Measurements from ENCODE around the gene RAD51B. TPM values are rescaled to one million over a fixed set of nuclear protein-coding genes. Genes with fewer than 3 reads are reported as not detected.

RAD51B gene
- total RNA-seq, 4 donors from 2014 or later = 12.6 to 26.4 (median 16.7) TPM

GRCh38 chr14:68401317-68401716 lies 581.7 kb downstream of the RAD51B start:
- Histone ChIP-seq H3K9me3 (no peaks in the 10 kb centered on the region), H3K4me3 (no peak overlapping the region), H3K27me3 (no peaks in the 10 kb centered on the region), H3K4me1 (peaks cover 0 to 72% (median 31%) of the 10 kb centered on the region in 4 donors), H3K27ac (no peak overlapping the region), H3K36me3 (no peaks in the 10 kb centered on the region)
- no peak for TF ChIP-seq EP300 (IDR thresholded peaks at IDR 0.05)
- no peak for TF ChIP-seq POLR2A (IDR thresholded peaks at IDR 0.05)
- TF ChIP-seq CTCF (IDR thresholded peaks at IDR 0.05) = no peak
- DNase-seq (ENCODE audit: low spot score in 2 of 2) = no peak
- 85 to 88% methylated on average over 3 of the region's 3 CpGs for whole genome bisulfite sequencing, 2 donors

GRCh38 chr14:68401855-68402254 lies 582.3 kb downstream of the RAD51B start:
- WGBS, 2 donors = 80 to 81% methylated on average over 4 of the region's 4 CpGs
- no peak for DNase-seq (ENCODE audit: low spot score in 2 of 2)
- no peaks in the 10 kb centered on the region for H3K9me3 ChIP-seq
- no peak overlapping the region for H3K27ac ChIP-seq
- TF ChIP-seq EP300 (IDR thresholded peaks at IDR 0.05) (no peak), POLR2A (IDR thresholded peaks at IDR 0.05) (no peak), CTCF (IDR thresholded peaks at IDR 0.05) (no peak)
- H3K36me3 ChIP-seq = no peaks in the 10 kb centered on the region
- H3K4me1 ChIP-seq = peaks cover 0 to 66% (median 31%) of the 10 kb centered on the region in 4 donors
- H3K27me3 ChIP-seq = no peaks in the 10 kb centered on the region
- H3K4me3 ChIP-seq = no peak overlapping the region

DNA sequence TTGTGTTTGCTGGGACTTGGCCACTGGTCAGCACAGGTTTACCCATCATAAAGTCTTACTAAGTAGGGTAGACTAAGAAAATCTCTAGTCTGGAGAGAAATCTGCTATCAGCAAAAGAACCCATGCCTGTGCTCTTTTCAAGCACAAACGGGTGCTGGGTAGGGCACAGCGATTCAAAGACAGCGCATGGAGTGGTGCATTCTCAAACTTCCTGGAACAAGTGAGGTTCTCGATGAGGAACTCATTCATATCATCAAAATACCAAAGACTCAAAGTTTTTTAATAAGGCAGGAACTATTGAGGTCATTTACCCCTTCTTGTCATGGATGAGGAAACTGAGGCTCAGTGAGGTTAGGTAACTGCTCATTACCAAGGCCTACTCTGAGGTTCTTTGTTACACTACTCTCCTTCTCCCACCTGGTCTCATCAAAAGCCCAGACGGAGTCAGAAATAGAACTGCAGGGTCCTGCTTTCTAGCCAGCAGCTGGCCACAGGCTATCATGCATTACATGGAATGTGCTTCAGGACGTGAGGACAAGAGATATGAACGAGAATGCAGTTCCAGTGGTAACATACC lies 583.0 kb downstream of the RAD51B start:
- Histone ChIP-seq H3K4me1 (peaks cover 0 to 59% (median 26%) of the 10 kb centered on the region in 4 donors), H3K9me3 (no peaks in the 10 kb centered on the region)

DNA sequence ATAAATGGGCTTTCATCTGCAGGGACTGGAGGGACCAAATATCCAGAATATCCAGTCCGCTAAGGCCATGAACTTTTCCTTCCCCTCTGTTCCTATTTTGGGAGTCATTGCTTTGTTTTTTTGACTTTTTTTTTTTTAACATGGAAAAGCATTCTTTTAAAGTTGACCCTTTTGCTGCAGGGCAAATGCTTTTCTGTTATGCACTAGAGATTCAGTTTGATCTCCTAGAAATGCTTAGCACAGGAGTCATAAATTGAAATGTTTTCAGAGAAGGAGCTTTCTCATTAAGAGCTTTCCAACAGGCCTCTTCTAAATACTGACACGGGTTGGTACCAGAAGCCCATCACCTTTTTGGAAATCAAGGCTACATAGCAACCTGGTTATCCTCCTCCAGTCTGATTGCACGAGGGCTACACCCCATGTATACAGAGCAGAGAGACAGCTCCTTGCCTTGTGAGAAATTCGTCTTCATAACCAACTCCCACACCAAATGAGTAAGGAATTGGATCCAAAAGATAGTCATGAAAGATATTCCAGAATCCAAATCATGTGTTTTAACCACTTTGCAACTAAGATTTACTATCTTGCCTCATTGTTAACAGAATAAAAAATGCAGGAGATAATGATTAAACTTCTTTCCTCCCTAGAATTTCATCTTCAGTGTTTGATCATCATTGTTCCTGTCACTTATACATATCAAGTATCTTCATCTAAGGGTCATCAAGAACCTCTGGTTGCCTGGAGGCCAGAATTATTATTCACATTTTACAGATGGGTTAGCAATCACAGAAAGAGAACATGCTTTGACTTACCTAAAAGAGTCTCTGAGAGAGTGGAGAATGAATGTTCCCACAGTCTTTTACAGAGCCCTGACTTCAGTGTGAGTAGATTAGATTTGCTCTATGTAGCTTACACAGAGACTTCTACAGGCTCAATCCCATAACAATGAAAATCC lies 583.9 kb downstream of the RAD51B start:
- H3K4me1 ChIP-seq = peaks cover 0 to 50% (median 22%) of the 10 kb centered on the region in 4 donors
- peak overlapping the region in 3 of 4 donors; percentile 23 to 48 (median 25) for H3K27ac ChIP-seq
- DNase-seq (ENCODE audit: low spot score in 2 of 2) = no peak
- WGBS, 2 donors = 43 to 47% methylated on average over 4 of the region's 4 CpGs
- TF ChIP-seq CTCF (IDR thresholded peaks at IDR 0.05) (no peak), EP300 (IDR thresholded peaks at IDR 0.05) (no peak), POLR2A (IDR thresholded peaks at IDR 0.05) (no peak)
- H3K27me3 ChIP-seq = no peaks in the 10 kb centered on the region
- no peaks in the 10 kb centered on the region for H3K36me3 ChIP-seq
- H3K4me3 ChIP-seq = no peak overlapping the region
- no peaks in the 10 kb centered on the region for H3K9me3 ChIP-seq

More for the DNA sequence above, 583.0 kb downstream of the RAD51B start:
- Histone ChIP-seq H3K4me3 (no peak overlapping the region), H3K27ac (peak overlapping the region in 2 of 4 donors; percentile 2 to 48), H3K27me3 (no peaks in the 10 kb centered on the region), H3K36me3 (no peaks in the 10 kb centered on the region)
- DNase-seq (ENCODE audit: low spot score in 2 of 2) = no peak
- WGBS, 2 donors = 73 to 75% methylated on average over 7 of the region's 7 CpGs
- no peak for TF ChIP-seq CTCF (IDR thresholded peaks at IDR 0.05)
- no peak for TF ChIP-seq EP300 (IDR thresholded peaks at IDR 0.05)
- no peak for TF ChIP-seq POLR2A (IDR thresholded peaks at IDR 0.05)

- H3K4me1 ChIP-seq = peaks cover 0 to 51% (median 23%) of the 10 kb centered on the region in 4 donors
- WGBS, 2 donors = 63 to 83% methylated on average over 1 of the region's 1 CpG
- H3K27me3 ChIP-seq = no peaks in the 10 kb centered on the region
- H3K9me3 ChIP-seq = no peaks in the 10 kb centered on the region
- TF ChIP-seq EP300 (IDR thresholded peaks at IDR 0.05) = no peak
- no peak for TF ChIP-seq CTCF (IDR thresholded peaks at IDR 0.05)
- no peak for TF ChIP-seq POLR2A (IDR thresholded peaks at IDR 0.05)
- DNase-seq (ENCODE audit: low spot score in 2 of 2) = no peak
- H3K4me3 ChIP-seq = no peak overlapping the region
- H3K36me3 ChIP-seq = no peaks in the 10 kb centered on the region
- H3K27ac ChIP-seq = peak overlapping the region in 2 of 4 donors; percentile 23 to 69
Observed at GRCh38 chr14:68404146-68404527, 584.6 kb downstream of the RAD51B start.

Measured in tibial nerve (tissue), 4 donors.